IMR-90 (cell line): ENCODE data around the gene HHLA2.

Experiments used
- CHD1 ChIP-seq: IDR thresholded peaks from 2 replicates; pipeline ENCODE4 v1.6.1; 2012; ENCODE audit warnings: low read depth, low read length, improper control_type of control experiment
- CTCF ChIP-seq: conservative IDR thresholded peaks from 2 replicates; pipeline ENCODE4 v1.5.1; 2012; ENCODE audit warnings: mild to moderate bottlenecking, low read depth, low read length, improper control_type of control experiment
- ELK1 ChIP-seq: fragments of 150-350 bp; IDR thresholded peaks from 2 replicates; pipeline ENCODE4 v1.6.1; 2016; ENCODE audit warnings: low read depth, mild to moderate bottlenecking, low read length, moderate library complexity, borderline replicate concordance
- MAFK ChIP-seq: IDR thresholded peaks from 2 replicates; pipeline ENCODE4 v1.6.1; 2012; ENCODE audit warnings: low read depth, low read length, improper control_type of control experiment
- MXI1 ChIP-seq: IDR thresholded peaks from 2 replicates; pipeline ENCODE4 v1.6.1; 2012; ENCODE audit warnings: low read depth, mild to moderate bottlenecking, low read length, moderate library complexity, borderline replicate concordance
- NFE2L2 ChIP-seq: fragments of 150-350 bp; IDR thresholded peaks from 2 replicates; pipeline ENCODE4 v1.6.1; 2016; ENCODE audit warnings: low read depth, mild to moderate bottlenecking, low read length
- POLR2A ChIP-seq: IDR thresholded peaks from 2 replicates; pipeline ENCODE4 v1.6.1; 2012; ENCODE audit warnings: mild to moderate bottlenecking, low read depth, low read length
- RAD21 ChIP-seq: IDR thresholded peaks from 2 replicates; pipeline ENCODE4 v1.6.1; 2012; ENCODE audit warnings: low read length, improper control_type of control experiment
- RCOR1 ChIP-seq: IDR thresholded peaks from 2 replicates; pipeline ENCODE4 v1.6.1; 2012; ENCODE audit warnings: mild to moderate bottlenecking, low read length, improper control_type of control experiment; ENCODE audit not compliant: insufficient replicate concordance

GRCh38 chr3:108409800-108410178 lies 113.4 kb downstream of the HHLA2 start:
- TF ChIP-seq POLR2A (no peak), CTCF (no peak), CHD1 (no peak), ELK1 (no peak), MAFK (no peak), NFE2L2 (no peak), MXI1 (no peak), RCOR1 (no peak), RAD21 (no peak)
